ENCODE results near the gene SGSM1.
"Not testable (repeated sequence)": the region's sequence is repeated elsewhere in the genome, so short reads cannot be mapped to it uniquely, and the experiment has no call there.

The SGSM1 gene

GRCh38 chr22:24907101-24907500, 101.1 kb downstream of the SGSM1 start:
- not testable (repeated sequence) for DNase-seq

DNA sequence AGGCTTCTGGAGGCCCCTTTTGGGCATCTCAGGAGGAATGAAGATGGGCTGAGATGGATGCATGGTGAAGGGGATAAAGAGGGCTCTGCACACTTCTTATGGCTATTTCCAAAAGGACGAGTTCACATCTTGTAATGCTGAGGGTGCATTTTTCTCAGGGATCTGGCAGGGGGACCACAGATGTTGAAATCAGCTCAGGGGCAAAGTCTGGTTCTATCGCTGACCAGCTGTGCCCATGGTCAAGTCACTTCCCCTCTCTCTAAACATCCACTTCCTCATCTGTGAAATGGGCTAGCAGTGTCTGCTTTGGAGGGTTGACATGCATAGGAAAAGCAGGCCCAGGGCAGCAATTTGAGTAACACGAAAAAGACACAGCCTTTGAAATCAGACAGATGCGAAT, 114.0 kb downstream of the SGSM1 start:
- DNase-seq = no peak

- DNase-seq = no peak
Measured at GRCh38 chr22:24925586-24926427, 119.8 kb downstream of the SGSM1 start.

DNA sequence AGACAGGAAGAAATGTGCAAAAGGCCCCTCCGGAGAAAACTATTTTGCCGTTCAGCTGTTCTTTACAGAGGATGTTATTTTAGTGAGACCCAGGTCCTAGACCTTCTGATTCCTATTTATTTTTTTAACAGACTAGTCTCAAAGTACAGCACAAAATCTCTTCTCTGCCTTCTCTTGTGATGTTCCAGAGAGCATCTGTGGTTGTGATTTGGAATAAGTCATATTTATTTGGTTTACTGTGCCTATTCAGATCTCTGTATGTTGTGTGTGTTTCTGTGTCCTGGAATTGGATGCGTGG, 120.4 kb downstream of the SGSM1 start:
- DNase-seq = no peak

- no peak for DNase-seq
Measured at GRCh38 chr22:24926849-24927579, 121.0 kb downstream of the SGSM1 start.

DNA sequence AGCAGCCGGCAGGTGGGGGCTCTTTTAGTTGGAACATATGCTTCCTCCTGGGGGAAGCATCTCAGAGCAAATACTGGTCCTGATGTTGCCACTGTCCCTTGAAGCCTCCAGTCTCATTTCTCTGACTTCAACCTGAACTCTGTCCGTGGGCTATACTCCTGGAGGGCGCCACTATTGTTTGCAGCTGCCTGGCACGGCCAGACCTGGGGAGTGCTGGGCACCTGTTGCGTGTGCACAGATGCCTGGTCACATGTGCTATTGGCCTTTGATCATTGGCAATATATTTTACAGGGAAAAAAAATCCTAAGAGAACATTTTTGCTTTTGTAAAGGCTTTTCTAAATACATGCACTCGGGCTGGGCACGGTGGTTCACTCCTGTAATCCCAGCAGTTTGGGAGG, 122.3 kb downstream of the SGSM1 start:
- no peak for DNase-seq

- DNase-seq = no peak
Measured at GRCh38 chr22:24930678-24931077, 124.7 kb downstream of the SGSM1 start.

DNA sequence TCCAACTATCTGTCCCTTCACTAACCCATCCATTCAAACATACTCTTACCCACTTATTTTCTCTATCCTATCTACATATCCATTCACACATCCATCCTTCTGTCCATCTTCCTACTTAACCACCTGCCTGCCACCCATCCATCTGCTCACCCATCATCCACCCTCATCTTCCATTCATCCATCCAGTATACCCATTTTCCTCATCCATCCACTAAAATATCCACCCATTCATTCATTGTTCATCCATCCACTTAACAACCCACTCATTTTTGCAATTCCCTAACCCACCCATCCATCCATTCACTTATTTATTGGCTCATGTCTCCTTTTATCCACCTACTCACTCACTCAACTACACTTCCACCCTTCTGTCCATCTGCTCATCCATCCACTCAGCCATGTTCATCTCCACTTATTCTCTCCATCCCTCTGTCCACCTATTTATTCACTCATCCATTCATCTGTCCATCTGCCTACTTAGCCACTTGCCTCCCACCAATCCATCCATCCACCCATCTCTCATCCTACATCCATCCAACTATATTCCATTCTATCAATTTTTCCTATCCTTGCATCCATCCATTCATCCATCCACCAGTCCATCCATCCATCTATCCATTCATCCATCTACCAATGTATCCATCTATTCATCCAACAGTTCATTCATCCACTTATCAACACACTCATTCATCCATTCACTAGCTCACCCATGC, 129.9 kb downstream of the SGSM1 start:
- DNase-seq = no peak

DNA sequence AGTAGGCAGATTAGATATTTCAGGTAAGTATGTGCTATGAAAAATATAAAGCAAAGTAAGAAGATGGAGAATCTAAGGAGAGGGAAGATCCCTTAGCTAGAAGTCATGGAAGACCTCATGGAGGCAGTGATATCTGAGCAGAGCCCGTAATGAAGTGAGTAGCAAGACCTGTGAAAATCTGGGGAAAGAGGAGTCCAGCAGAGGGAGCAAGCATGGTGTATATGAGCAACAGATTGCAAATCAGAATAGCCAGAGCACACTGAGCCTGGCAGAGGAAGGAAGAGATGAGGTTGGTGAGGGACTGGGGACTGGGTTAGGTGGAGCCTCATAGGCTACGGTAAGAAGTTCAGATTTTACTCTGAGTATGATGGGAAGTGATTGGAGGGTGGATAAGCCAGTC, 131.1 kb downstream of the SGSM1 start:
- no peak for DNase-seq

GRCh38 chr22:24938741-24939341, 132.8 kb downstream of the SGSM1 start:
- DNase-seq = peak; percentile 55

GRCh38 chr22:24942301-24942700, 136.3 kb downstream of the SGSM1 start:
- no peak for DNase-seq

- no peak for DNase-seq
Measured at GRCh38 chr22:24944217-24944937, 138.4 kb downstream of the SGSM1 start.

DNA sequence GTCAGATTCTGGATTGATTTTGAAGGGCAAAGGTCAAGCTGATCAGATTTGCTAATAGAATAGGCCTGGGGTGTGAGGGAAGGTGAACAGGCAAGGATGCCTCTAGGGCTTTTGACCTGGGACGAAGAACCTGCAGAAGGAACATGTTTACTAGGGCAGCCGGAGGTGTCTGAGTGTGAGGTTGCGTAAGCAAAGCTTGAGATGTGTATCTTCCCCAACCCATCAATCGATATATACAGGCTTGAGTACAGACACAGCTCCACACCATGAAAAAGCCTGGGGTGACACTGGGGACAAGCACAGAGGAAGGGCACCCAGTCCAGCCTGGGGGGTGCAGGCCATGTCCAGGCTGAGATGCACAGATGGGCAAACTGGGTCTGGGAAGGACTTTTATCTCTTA, 139.4 kb downstream of the SGSM1 start:
- no peak for DNase-seq

DNA sequence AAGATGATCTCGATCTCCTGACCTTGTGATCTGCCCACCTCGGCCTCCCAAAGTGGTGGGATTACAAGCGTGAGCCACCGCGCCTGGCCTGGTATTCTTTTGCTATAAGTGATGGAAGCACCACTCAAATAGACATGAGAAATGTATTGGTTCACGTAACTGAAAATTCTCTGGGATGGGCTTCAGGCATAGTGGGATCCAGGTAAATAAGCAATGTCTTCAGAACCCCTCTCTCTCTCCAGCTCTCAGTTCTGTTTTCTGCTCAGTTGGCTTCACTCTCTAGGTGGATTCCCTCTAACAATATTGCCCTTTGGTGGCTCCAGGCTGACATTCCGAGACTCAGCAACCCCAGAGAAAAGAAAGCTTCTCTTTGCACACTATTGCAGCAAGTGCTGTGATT, 141.4 kb downstream of the SGSM1 start:
- DNase-seq = no peak

GRCh38 chr22:24947881-24948280, 141.9 kb downstream of the SGSM1 start:
- no peak for DNase-seq

GRCh38 chr22:24948356-24949202, 142.6 kb downstream of the SGSM1 start:
- DNase-seq = no peak

GRCh38 chr22:24950272-24950902, 144.4 kb downstream of the SGSM1 start:
- DNase-seq = no peak

- DNase-seq = peak; percentile 87
Measured at GRCh38 chr22:24951942-24952836, 146.2 kb downstream of the SGSM1 start, which contains the start of gene KIAA1671. Gene KIAA1671 (plus strand): TSS chr22:24952716. CDS start chr22:25028000, 75,284 bp downstream.

GRCh38 chr22:24952837-24953383, 146.9 kb downstream of the SGSM1 start:
- DNase-seq = no peak
